Stimulated activated naive CD8-positive, alpha-beta T cell treated with anti-CD3 and anti-CD28 coated beads, Interleukin-15, Interleukin-2, amounts not matched to agents 100 ng/mL and 50 ng/mL, for 24 hours (primary cell): ENCODE measurements around the gene SLAIN2.
A peak's percentile ranks its signal among the peaks of the same experiment; 100 is the strongest.

Source experiments
- H3K27ac Mint-ChIP-seq: one replicate; pipeline ENCODE4 v1.8.0; 2021; ENCODE audit warnings: mild to moderate bottlenecking, mixed read lengths
- H3K27me3 Mint-ChIP-seq: one replicate; pipeline ENCODE4 v1.8.0; 2021; ENCODE audit warnings: mixed read lengths
- H3K36me3 Mint-ChIP-seq: one replicate; pipeline ENCODE4 v1.8.0; 2021; ENCODE audit warnings: low read depth, mixed read lengths
- H3K4me1 Mint-ChIP-seq: one replicate; pipeline ENCODE4 v1.8.0; 2021; ENCODE audit warnings: low read depth, mixed read lengths
- H3K4me3 Mint-ChIP-seq: one replicate; pipeline ENCODE4 v1.8.0; 2021; ENCODE audit warnings: mild to moderate bottlenecking, mixed read lengths
- H3K9me3 Mint-ChIP-seq: one replicate; pipeline ENCODE4 v1.8.0; 2021; ENCODE audit warnings: mixed read lengths

SLAIN2 gene

DNA sequence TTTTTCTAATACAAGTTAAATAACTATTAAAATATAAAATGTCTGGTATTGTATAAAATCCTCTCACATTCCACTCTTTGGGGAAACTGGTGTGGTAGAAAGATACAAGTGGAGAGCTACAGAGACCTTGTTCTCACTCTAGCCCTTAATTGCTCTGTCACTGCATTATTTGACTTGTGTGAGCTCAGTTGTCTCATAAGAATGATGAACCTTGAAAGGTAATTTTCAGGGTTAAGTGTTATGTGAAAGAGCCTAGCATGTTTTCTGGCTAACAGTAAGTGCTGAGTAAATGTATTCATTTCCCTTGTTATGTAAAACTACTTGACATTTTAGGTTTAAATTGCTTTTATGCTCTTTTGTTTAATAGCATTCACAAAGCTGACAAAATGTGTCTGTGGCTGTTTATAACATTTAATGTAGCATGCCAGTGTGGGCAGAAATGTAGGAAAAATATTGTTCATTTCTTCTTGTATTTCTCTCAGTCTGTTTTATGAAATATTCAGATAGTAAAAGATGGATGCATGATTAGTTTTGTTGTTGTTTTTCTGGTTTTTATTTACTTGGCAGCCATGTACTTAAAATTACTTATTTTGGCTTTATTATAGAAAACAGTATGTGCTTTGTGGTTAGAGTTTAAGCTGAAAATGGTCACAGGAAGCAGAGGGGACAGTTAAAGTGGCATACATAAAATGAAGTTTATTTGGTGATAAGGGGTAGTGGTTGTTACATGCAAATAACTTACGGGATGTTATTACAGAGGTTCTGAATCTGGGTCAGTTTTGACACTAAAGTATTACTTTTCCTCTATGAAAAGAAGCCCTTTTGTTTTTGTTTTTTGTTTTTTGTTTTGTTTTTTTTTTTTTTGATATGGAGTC is 29.2 kb downstream of the SLAIN2 start:
- Mint-ChIP-seq H3K36me3 (peaks cover 27% of the 10 kb centered on the region), H3K4me1 (peaks cover 43% of the 10 kb centered on the region), H3K9me3 (no peaks in the 10 kb centered on the region), H3K27me3 (no peaks in the 10 kb centered on the region), H3K4me3 (no peak overlapping the region), H3K27ac (no peak overlapping the region)

- Mint-ChIP-seq H3K27me3 (no peaks in the 10 kb centered on the region), H3K27ac (no peak overlapping the region), H3K9me3 (no peaks in the 10 kb centered on the region), H3K36me3 (peaks cover 19% of the 10 kb centered on the region), H3K4me1 (peaks cover 26% of the 10 kb centered on the region), H3K4me3 (no peak overlapping the region)
Observed at GRCh38 chr4:48372272-48372671, 30.9 kb downstream of the SLAIN2 start.

- H3K9me3 Mint-ChIP-seq, result no peaks in the 10 kb centered on the region
- peaks cover 37% of the 10 kb centered on the region for H3K36me3 Mint-ChIP-seq
- H3K4me1 Mint-ChIP-seq, result peaks cover under 1% of the 10 kb centered on the region
- no peak overlapping the region for H3K27ac Mint-ChIP-seq
- H3K4me3 Mint-ChIP-seq, result no peak overlapping the region
- no peaks in the 10 kb centered on the region for H3K27me3 Mint-ChIP-seq
Observed at GRCh38 chr4:48375651-48376304, 34.4 kb downstream of the SLAIN2 start.

- Mint-ChIP-seq H3K9me3 (no peaks in the 10 kb centered on the region), H3K27me3 (no peaks in the 10 kb centered on the region), H3K4me1 (no peaks in the 10 kb centered on the region), H3K27ac (no peak overlapping the region), H3K4me3 (no peak overlapping the region), H3K36me3 (peaks cover 47% of the 10 kb centered on the region)
Observed at GRCh38 chr4:48379587-48380180, 38.4 kb downstream of the SLAIN2 start.

- Mint-ChIP-seq H3K36me3 (peaks cover 52% of the 10 kb centered on the region), H3K27ac (no peak overlapping the region), H3K27me3 (no peaks in the 10 kb centered on the region), H3K4me3 (no peak overlapping the region), H3K4me1 (no peaks in the 10 kb centered on the region), H3K9me3 (no peaks in the 10 kb centered on the region)
Observed at GRCh38 chr4:48380583-48381167, 39.3 kb downstream of the SLAIN2 start.

- no peaks in the 10 kb centered on the region for H3K9me3 Mint-ChIP-seq
- no peaks in the 10 kb centered on the region for H3K4me1 Mint-ChIP-seq
- no peak overlapping the region for H3K4me3 Mint-ChIP-seq
- H3K36me3 Mint-ChIP-seq, result peaks cover 59% of the 10 kb centered on the region
- H3K27me3 Mint-ChIP-seq, result no peaks in the 10 kb centered on the region
- H3K27ac Mint-ChIP-seq, result no peak overlapping the region
Observed at GRCh38 chr4:48388525-48389154, 47.3 kb downstream of the SLAIN2 start.

DNA sequence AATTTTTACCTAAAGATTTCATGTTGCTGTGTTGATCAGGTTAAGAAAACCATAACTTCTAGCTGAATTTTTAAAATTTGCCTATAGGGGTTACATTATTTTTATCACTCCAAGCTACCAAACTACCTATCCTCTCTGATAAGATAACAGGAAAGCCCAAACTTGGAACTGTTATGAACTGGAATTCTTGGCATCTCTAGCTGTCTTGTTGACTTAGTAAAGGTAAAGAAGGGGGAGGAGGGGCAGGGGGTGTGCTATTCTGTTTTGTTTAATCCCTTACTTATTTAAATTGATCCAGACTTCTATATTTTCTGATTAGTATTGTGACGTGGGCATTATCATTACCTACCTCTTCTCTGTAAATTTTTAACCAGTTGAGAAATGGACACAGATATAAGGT is 54.7 kb downstream of the SLAIN2 start:
- Mint-ChIP-seq H3K9me3 (no peaks in the 10 kb centered on the region), H3K27me3 (no peaks in the 10 kb centered on the region), H3K4me1 (peaks cover 14% of the 10 kb centered on the region), H3K36me3 (peaks cover 66% of the 10 kb centered on the region), H3K4me3 (no peak overlapping the region), H3K27ac (no peak overlapping the region)

- Mint-ChIP-seq H3K27me3 (no peaks in the 10 kb centered on the region), H3K36me3 (peaks cover 57% of the 10 kb centered on the region), H3K9me3 (no peaks in the 10 kb centered on the region), H3K27ac (no peak overlapping the region), H3K4me3 (no peak overlapping the region), H3K4me1 (peaks cover 47% of the 10 kb centered on the region)
Observed at GRCh38 chr4:48400416-48400815, 59.1 kb downstream of the SLAIN2 start.

GRCh38 chr4:48403358-48403757 is 62.0 kb downstream of the SLAIN2 start:
- Mint-ChIP-seq H3K27me3 (no peaks in the 10 kb centered on the region), H3K4me1 (peaks cover 47% of the 10 kb centered on the region), H3K9me3 (no peaks in the 10 kb centered on the region), H3K36me3 (peaks cover 41% of the 10 kb centered on the region), H3K27ac (no peak overlapping the region), H3K4me3 (no peak overlapping the region)

DNA sequence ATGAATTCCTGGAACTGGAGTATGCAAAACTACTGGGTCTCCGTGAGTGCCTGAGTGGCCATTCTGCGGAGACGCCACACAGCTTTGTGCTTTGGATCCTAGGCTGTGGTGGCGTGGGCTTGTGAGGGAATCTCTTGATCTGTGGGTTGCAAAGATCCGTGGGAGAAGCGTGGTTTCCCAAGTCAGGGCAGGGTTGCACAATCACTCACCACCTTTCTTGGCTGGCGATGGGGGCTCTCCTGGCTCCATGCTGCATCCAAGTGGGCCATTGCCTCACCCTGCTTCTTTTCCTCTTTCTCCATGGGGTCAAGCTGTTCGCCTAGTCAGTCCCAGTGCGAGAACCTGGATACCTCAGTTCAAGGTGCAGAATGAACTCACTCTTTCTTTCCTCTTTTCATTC is 62.5 kb downstream of the SLAIN2 start:
- Mint-ChIP-seq H3K36me3 (peaks cover 39% of the 10 kb centered on the region), H3K9me3 (no peaks in the 10 kb centered on the region)

GRCh38 chr4:48405924-48406323 is 64.6 kb downstream of the SLAIN2 start:
- H3K27me3 Mint-ChIP-seq, result no peaks in the 10 kb centered on the region
- no peaks in the 10 kb centered on the region for H3K9me3 Mint-ChIP-seq

More for the DNA sequence above, 62.5 kb downstream of the SLAIN2 start:
- no peak overlapping the region for H3K27ac Mint-ChIP-seq
- H3K27me3 Mint-ChIP-seq, result no peaks in the 10 kb centered on the region
- peaks cover 46% of the 10 kb centered on the region for H3K4me1 Mint-ChIP-seq
- no peak overlapping the region for H3K4me3 Mint-ChIP-seq

DNA sequence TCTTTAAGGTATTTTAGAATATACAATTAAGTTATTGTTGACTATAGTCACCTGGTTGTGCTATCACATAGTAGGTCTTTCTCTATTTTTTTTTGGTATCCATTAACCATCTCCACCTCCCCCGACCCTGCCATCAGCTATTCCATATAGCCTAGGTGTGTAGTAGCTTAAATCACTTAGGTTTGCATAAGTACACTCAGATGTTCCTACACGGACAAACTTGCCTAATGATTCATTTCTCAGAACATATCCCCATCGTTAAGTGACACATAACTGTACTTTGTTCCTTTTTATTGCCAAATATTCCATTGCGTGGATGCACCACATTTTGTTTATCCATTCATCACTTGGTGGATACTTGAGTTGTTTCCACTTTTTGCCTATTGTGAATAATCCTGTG is 67.9 kb downstream of the SLAIN2 start:
- Mint-ChIP-seq H3K9me3 (no peaks in the 10 kb centered on the region), H3K27me3 (no peaks in the 10 kb centered on the region), H3K4me3 (no peak overlapping the region), H3K4me1 (peaks cover 20% of the 10 kb centered on the region), H3K27ac (peak overlapping the region; percentile 17), H3K36me3 (peaks cover 52% of the 10 kb centered on the region)

More at GRCh38 chr4:48405924-48406323, 64.6 kb downstream of the SLAIN2 start:
- no peak overlapping the region for H3K27ac Mint-ChIP-seq
- no peak overlapping the region for H3K4me3 Mint-ChIP-seq
- H3K4me1 Mint-ChIP-seq, result peaks cover 42% of the 10 kb centered on the region
- peaks cover 46% of the 10 kb centered on the region for H3K36me3 Mint-ChIP-seq

GRCh38 chr4:48410812-48411211 is 69.5 kb downstream of the SLAIN2 start:
- no peaks in the 10 kb centered on the region for H3K27me3 Mint-ChIP-seq
- no peak overlapping the region for H3K27ac Mint-ChIP-seq
- H3K4me1 Mint-ChIP-seq, result peaks cover 8% of the 10 kb centered on the region
- no peaks in the 10 kb centered on the region for H3K9me3 Mint-ChIP-seq
- no peak overlapping the region for H3K4me3 Mint-ChIP-seq
- H3K36me3 Mint-ChIP-seq, result peaks cover 44% of the 10 kb centered on the region

GRCh38 chr4:48420144-48420543 is 78.8 kb downstream of the SLAIN2 start:
- Mint-ChIP-seq H3K9me3 (no peaks in the 10 kb centered on the region), H3K36me3 (peaks cover 33% of the 10 kb centered on the region), H3K27ac (no peak overlapping the region), H3K4me3 (no peak overlapping the region), H3K4me1 (peaks cover 4% of the 10 kb centered on the region), H3K27me3 (no peaks in the 10 kb centered on the region)
